ENCODE measurements around the gene CCR6.
"Not testable (repeated sequence)": the region's sequence is repeated elsewhere in the genome, so short reads cannot be mapped to it uniquely, and the experiment has no call there.

CCR6 gene

GRCh38 chr6:167122827-167123657 lies at the start of gene CCR6:
CCR6 (plus strand) TSS chr6:167123096; CDS start chr6:167136135, 13,039 bp downstream.
- DNase-seq, result no peak

- no peak for DNase-seq
These were observed 49.1 kb upstream of the CCR6 start for GRCh38 chr6:167073679-167074274.

GRCh38 chr6:167077241-167077932 lies 45.5 kb upstream of the CCR6 start:
- no peak for DNase-seq

- DNase-seq, result no peak
These were observed 44.2 kb upstream of the CCR6 start for GRCh38 chr6:167078745-167079144.

GRCh38 chr6:167079853-167080297 lies 43.0 kb upstream of the CCR6 start:
- peak; percentile 74 to 81 for DNase-seq

GRCh38 chr6:167087857-167088354 lies 35.0 kb upstream of the CCR6 start:
- DNase-seq, result no peak

GRCh38 chr6:167088741-167089140 lies 34.2 kb upstream of the CCR6 start:
- not testable (repeated sequence) for DNase-seq

GRCh38 chr6:167089243-167090142 lies 33.4 kb upstream of the CCR6 start:
- no peak for DNase-seq

- DNase-seq, result peak in 1 of 2 donors; percentile 9
These were observed 32.7 kb upstream of the CCR6 start for GRCh38 chr6:167090171-167090570.

GRCh38 chr6:167091026-167091804 lies 31.7 kb upstream of the CCR6 start:
- peak; percentile 66 to 71 for DNase-seq

GRCh38 chr6:167091805-167092107 lies 31.1 kb upstream of the CCR6 start:
- DNase-seq, result no peak

GRCh38 chr6:167092672-167093339 lies 30.1 kb upstream of the CCR6 start:
- DNase-seq, result no peak

- no peak for DNase-seq
These were observed 29.4 kb upstream of the CCR6 start for GRCh38 chr6:167093406-167093921.

GRCh38 chr6:167093922-167094432 lies 28.9 kb upstream of the CCR6 start:
- peak; percentile 81 to 88 for DNase-seq

- DNase-seq, result no peak
These were observed 28.5 kb upstream of the CCR6 start for GRCh38 chr6:167094436-167094819.

- DNase-seq, result peak; percentile 50 to 73
These were observed 27.9 kb upstream of the CCR6 start for GRCh38 chr6:167094820-167095637.

- DNase-seq, result no peak
These were observed 27.0 kb upstream of the CCR6 start for GRCh38 chr6:167095888-167096287.

GRCh38 chr6:167096991-167097390 lies 25.9 kb upstream of the CCR6 start:
- DNase-seq, result no peak

GRCh38 chr6:167097770-167098169 lies 25.1 kb upstream of the CCR6 start:
- no peak for DNase-seq

- DNase-seq, result peak; percentile 59 to 70
These were observed 24.1 kb upstream of the CCR6 start for GRCh38 chr6:167098825-167099225.
